Esophagus muscularis mucosa (tissue), 4 donors: ENCODE results near the gene ZBTB1. TPM values are rescaled to one million over a fixed set of nuclear protein-coding genes. Genes with fewer than 3 reads are reported as not detected.

Experiments
- DNase-seq: peaks from one replicate; pipeline ENCODE4 v3.0.0-alpha.2; 2017; ENCODE audit errors: extremely low spot score
- H3K27ac ChIP-seq, 4 donors: fragments of 200-600 bp; sonication (generic); replicated peaks in 1 of 4; 1 replicate in 3 of 4; 2 replicates in 1 of 4; pipeline ENCODE4 v1.5.1; 2016 to 2019; ENCODE audit warnings: mild to moderate bottlenecking in 1 of 4
- H3K27me3 ChIP-seq, 4 donors: fragments of 200-600 bp; sonication (generic); one replicate each; pipeline versions ENCODE4 v1.5.1 to v1.6.0; 2016 to 2019
- H3K36me3 ChIP-seq, 4 donors: fragments of 200-600 bp; sonication (generic); one replicate each; pipeline ENCODE4 v1.5.1; 2016 to 2019
- H3K4me1 ChIP-seq, 4 donors: fragments of 200-600 bp; sonication (generic); one replicate each; pipeline ENCODE4 v1.5.1; 2016 to 2019
- H3K4me3 ChIP-seq, 4 donors: fragments of 200-600 bp; sonication (generic); 1 replicate in 2 of 4; 2 replicates in 2 of 4; pipeline ENCODE4 v1.5.1; 2016 to 2019; ENCODE audit warnings: mild to moderate bottlenecking in 4 of 4, moderate library complexity in 1 of 4
- H3K9me3 ChIP-seq, 4 donors: fragments of 200-600 bp; sonication (generic); 1 replicate in 3 of 4; 2 replicates in 1 of 4; pipeline ENCODE4 v1.5.1; 2016 to 2019
- EP300 ChIP-seq: sonication (generic); formaldehyde crosslinking; IDR thresholded peaks from one replicate; pipeline ENCODE4 v1.6.1; 2017; ENCODE audit warnings: antibody characterized with exemption
- POLR2A ChIP-seq: fragments of 450-650 bp; IDR thresholded peaks from one replicate; pipeline ENCODE4 v1.6.1; 2017; ENCODE audit warnings: antibody characterized with exemption, moderate library complexity, mild to moderate bottlenecking, low read depth
- POLR2AphosphoS5 ChIP-seq, 2 donors: sonication (generic); formaldehyde crosslinking; IDR thresholded peaks; one replicate each; pipeline ENCODE4 v1.6.1; 2017; ENCODE audit warnings: antibody characterized with exemption in 2 of 2
- whole genome bisulfite sequencing: methylation state at CpG from one replicate; pipeline ENCODE4 v1.1.5; 2018; 5-methylcytosine and 5-hydroxymethylcytosine counted together
- intact Hi-C: fragments of 100-400 bp; cut with DNase I; formaldehyde crosslinking; loops from one replicate; pipeline ENCODE4 v1.15.1; 2023
- small RNA-seq, 3 donors: library from RNA; depleted of rRNA; stranded (forward); fragments of <200 nt; gene quantifications; one replicate each; pipeline ENCODE3, GENCODE V24; 2016
- total RNA-seq, 4 donors: library from RNA; depleted of rRNA; stranded (reverse); fragments of >200 nt; gene quantifications; one replicate each; pipeline versions ENCODE4 v1.1.0 to v1.2.1, GENCODE V29; 2016
- TF ChIP-seq, protein P1 (sequence below), 3 experiments: fragments of 200-600 bp in 2 of 3; fragments of 450-650 bp in 1 of 3; sonication (generic) in 2 of 3; IDR thresholded peaks; one replicate each; pipeline ENCODE4 v1.5.1; 2017 to 2019; ENCODE audit warnings: antibody characterized with exemption in 3 of 3, mild to moderate bottlenecking in 2 of 3, moderate library complexity in 1 of 3

ZBTB1 gene
- total RNA-seq, 4 donors from 2014 or later: 31.4 to 41.9 (median 35.3) TPM

DNA sequence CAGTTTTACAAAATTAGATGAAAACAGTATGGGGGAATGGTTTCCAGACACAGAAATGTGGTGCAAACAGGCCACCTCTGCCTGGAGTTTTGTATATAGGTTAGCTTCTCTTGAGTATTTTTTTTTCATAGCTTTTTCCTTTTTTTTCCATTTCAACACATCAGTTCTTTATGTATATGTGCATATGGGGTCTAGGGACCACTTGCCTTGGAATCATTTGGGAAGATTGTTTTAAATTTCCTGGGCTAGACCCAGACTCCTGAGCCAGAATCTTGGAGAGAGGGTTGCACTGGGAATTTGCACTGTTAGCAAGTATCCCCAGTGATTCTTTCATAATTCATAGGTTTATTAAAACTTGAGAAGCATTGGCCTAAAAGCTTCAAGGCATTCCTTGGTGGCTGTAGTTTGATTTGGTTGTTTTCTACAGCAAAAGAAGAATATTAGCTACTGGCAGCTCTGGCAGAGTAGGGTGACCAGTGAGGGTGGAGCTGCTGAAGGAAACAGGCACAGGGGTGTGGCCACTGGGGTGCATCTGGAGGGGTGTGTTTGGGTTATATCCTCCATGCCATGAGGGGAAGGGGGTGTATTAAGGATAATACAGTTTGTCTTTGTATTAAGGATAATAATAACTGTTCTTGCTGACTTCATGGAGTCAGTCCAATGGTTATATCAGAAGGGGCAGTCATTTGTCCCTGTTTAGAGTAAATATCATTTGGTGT is 68.0 kb downstream of the ZBTB1 start:
- H3K27ac ChIP-seq: peak overlapping the region; percentile 76 to 81 (median 80)
- peaks cover 23 to 74% (median 58%) of the 10 kb centered on the region in 4 donors for H3K4me1 ChIP-seq
- H3K36me3 ChIP-seq: no peaks in the 10 kb centered on the region
- no peak overlapping the region for H3K4me3 ChIP-seq
- no peak for DNase-seq
- no peaks in the 10 kb centered on the region for H3K27me3 ChIP-seq
- H3K9me3 ChIP-seq: no peaks in the 10 kb centered on the region
- intact Hi-C loops: no loop called here
- no peak for TF ChIP-seq POLR2AphosphoS5 (IDR thresholded peaks at IDR 0.05)
- TF ChIP-seq EP300: no peak
- TF ChIP-seq POLR2A: no peak
- TF ChIP-seq, protein P1, sequence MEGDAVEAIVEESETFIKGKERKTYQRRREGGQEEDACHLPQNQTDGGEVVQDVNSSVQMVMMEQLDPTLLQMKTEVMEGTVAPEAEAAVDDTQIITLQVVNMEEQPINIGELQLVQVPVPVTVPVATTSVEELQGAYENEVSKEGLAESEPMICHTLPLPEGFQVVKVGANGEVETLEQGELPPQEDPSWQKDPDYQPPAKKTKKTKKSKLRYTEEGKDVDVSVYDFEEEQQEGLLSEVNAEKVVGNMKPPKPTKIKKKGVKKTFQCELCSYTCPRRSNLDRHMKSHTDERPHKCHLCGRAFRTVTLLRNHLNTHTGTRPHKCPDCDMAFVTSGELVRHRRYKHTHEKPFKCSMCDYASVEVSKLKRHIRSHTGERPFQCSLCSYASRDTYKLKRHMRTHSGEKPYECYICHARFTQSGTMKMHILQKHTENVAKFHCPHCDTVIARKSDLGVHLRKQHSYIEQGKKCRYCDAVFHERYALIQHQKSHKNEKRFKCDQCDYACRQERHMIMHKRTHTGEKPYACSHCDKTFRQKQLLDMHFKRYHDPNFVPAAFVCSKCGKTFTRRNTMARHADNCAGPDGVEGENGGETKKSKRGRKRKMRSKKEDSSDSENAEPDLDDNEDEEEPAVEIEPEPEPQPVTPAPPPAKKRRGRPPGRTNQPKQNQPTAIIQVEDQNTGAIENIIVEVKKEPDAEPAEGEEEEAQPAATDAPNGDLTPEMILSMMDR (IDR thresholded peaks at IDR 0.05): no peak

DNA sequence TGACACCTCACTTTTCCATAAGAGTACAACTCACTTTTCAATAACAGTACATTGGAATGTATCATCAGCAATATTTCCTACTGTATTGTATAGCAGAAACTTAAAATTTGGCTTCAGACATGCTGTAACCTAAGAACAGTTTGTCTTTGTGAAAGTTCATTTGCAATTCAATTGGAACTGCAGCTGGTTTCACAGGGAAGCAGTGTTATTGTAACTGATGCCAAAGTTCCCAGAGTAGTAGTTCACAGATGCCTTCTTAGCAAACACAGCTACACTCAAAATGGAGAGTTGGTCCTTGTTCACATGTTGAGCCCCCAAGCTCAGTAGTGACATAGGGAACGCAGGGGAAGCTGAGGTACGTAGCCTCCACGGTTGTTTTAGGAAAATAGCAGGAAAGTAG is 68.5 kb downstream of the ZBTB1 start:
- no peak for TF ChIP-seq EP300
- TF ChIP-seq POLR2A: no peak
- peak; percentile 22 to 61 for TF ChIP-seq POLR2AphosphoS5 (IDR thresholded peaks at IDR 0.05)
- TF ChIP-seq, protein P1 (IDR thresholded peaks at IDR 0.05): no peak
- Histone ChIP-seq H3K27me3 (no peaks in the 10 kb centered on the region), H3K9me3 (no peaks in the 10 kb centered on the region), H3K27ac (peak overlapping the region; percentile 76 to 81 (median 80)), H3K4me1 (peaks cover 23 to 69% (median 53%) of the 10 kb centered on the region in 4 donors), H3K36me3 (no peaks in the 10 kb centered on the region), H3K4me3 (no peak overlapping the region)
- whole genome bisulfite sequencing: 65% methylated on average over 3 of the region's 3 CpGs
- DNase-seq: no peak
- intact Hi-C loops: no loop called here

Small RNA genes within 50 kb of the gene (small RNA-seq; reads per million reads assigned to genes)
- gene AL049869.4: 0 reads per million in 3 donors

Other genes starting within 250 kb of the ZBTB1 start
- under 1 TPM in 3 of 4 donors, not detected in 1; 0.29 to 0.83 (median 0.42) TPM for gene ESR2, start 210.4 kb upstream of the ZBTB1 start, total RNA-seq
- gene MTHFD1, start 116.4 kb upstream of the ZBTB1 start, total RNA-seq: 10 to 100 TPM; 33.3 to 39.9 (median 35.8) TPM
- 1 to 10 TPM in 2 of 4 donors, under 1 TPM in 2; 0.45 to 2.1 (median 1.4) TPM for gene AKAP5, start 39.3 kb upstream of the ZBTB1 start, total RNA-seq
- gene ZBTB25, start 932 bp upstream of the ZBTB1 start, total RNA-seq: 10 to 100 TPM in 2 of 4 donors, 1 to 10 TPM in 2; 7.3 to 13.3 (median 10.4) TPM
- 100 to 1,000 TPM; 196 to 334 (median 265) TPM for gene HSPA2, start 36.0 kb downstream of the ZBTB1 start, total RNA-seq
- under 1 TPM in 3 of 4 donors, not detected in 1; 0.34 to 0.83 (median 0.71) TPM for gene PPP1R36, start 45.2 kb downstream of the ZBTB1 start, total RNA-seq
- gene PLEKHG3, start 199.7 kb downstream of the ZBTB1 start, total RNA-seq: 10 to 100 TPM; 21.7 to 66.7 (median 35.1) TPM